Glomerular visceral epithelial cell (primary cell): ENCODE data around the gene UTS2R.

ENCODE experiments used
- DNase-seq: peaks from one replicate; pipeline ENCODE4 v3.0.0-alpha.2; 2016; ENCODE audit errors: extremely low spot score

UTS2R gene

DNA sequence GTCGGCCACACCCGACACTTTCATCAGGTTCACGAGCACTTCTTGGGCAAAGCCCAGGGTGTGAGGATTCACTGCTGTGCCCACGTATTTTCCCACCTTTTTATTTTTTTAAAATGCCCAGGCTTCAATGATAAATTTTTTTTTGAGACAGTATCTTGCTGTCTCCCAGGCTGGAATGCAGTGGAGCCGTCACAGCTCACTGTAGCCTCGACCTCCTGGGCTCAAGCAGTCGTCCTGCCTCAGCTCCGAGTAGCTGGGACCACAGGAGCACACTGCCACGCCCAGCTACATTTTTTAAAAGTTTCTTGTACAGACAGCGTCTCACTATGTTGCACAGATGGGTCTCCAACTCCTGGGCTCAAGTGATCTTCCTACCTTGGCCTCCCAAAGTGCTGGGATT, 17.8 kb downstream of the UTS2R start:
- DNase-seq: no peak

DNA sequence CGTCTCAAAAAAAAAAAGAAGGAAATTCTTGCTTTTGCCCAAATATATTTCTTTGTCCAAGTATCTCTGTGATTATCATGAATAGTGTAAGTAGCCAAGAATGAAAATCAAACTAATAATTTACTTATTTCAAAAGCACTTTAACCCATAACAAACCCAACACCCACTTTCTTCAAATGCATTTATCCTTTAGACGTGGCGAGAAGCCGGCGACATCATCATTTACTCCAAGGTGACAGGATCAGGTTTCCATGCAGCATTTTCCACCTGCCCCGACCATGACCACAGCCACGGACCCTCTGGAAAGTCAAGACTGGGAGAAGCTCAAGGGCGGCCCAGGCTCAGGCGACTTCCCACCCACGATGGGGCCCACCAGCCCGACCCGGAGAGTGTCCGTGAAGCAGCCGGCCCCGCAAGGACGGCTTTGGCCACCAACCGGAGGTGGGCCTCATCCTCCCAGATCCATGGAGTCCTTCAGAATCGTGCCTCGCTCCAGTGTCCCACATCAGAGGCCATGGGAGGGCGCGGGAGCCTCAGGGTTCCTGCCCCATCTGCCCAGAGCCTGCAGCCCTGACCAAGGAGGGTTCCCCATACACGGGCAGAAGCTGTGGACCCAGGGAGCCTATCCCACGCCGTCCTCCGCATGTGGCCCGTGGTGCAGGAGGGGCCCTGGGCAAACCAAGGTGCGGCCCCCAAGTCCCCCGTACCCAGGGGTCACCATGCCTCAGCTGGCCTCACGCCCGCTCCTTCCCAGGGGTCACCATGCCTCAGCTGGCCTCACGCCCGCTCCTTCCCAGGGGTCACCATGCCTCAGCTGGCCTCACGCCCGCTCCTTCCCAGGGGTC, 18.7 kb downstream of the UTS2R start:
- no peak for DNase-seq

DNA sequence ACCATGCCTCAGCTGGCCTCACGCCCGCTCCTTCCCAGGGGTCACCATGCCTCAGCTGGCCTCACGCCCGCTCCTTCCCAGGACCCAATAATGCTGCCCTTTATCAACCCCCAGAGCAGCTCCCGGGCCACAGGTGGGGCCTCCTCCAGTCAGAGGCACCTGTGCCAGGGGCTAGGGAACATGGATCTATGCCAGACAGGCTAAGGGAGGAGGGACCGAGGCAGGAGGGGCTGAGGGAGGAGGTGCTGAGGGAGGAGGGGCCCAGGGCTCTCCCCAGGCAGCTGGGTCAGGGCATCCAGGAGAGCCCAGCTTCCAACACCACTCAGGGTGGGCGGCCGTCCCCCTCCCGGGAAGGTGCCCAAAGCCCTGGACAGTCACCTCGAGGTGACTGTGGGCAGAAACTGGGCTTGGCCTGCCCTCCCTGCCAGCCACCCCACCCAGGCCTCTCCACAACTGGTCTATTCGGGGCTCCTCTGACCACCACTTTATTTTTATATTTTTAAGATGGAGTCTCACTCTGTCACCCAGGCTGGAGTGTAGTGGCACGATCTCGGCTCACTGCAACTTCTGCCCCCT, 19.4 kb downstream of the UTS2R start:
- no peak for DNase-seq

DNA sequence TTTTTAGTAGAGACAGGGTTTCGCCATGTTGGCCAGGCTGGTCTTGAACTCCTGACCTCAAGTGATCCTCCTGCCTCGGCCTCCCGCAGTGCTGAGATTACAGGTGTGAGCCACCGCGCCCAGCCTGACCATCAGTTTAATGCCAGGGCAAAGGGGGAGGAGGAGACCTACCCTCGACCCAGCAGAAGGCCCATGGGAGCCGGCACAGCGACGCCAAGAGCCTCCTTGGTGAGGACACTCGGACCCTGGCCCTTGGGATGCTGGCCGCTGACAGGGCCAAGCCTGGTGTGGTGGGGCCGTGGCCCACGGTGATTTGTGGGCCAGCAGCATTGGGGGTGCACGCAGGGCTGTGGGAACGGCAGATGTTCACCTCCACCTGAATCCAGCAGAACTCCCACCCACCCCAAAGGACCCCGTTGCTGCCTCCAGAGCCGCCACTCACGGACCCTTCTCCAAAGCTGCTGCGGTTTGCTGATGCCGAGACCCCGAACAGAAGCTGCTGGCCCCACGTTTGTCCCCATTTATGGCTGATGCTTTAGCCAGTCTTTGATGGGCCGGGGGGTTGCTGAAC, 20.0 kb downstream of the UTS2R start:
- DNase-seq: no peak

DNA sequence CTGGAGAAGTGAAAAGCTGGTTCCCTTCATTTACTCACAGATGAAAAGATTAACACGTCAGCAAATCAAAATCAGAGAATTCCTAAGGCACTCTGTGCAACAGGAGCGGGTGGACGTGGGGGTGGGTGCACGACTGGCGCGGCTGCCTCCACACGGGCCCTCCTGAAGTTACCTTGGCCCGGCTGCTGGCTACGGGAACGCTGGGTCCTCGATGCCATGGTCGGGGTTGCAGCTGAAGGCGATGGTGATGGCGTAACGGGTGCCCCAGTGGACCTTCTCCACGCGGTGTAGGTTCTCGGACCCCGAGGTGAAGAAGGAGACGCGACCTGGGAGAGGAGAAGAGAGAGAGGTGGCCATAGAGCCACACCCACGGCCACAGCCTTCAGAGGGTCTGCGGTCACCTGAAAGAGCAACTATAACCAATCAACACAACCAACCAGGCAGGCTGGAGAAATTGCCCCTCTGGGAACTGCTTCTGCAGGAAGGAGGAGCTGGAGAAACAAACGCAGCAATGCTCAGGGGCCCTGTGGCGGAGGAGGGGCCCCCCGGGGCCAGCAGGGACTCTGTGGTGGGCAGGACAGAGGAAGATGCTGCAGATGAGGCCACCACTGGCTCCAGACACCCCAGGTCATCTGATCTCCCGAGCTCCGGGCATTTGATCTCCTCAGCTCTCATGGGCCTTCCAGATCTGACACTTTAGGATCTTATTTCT, 20.8 kb downstream of the UTS2R start:
- no peak for DNase-seq

DNA sequence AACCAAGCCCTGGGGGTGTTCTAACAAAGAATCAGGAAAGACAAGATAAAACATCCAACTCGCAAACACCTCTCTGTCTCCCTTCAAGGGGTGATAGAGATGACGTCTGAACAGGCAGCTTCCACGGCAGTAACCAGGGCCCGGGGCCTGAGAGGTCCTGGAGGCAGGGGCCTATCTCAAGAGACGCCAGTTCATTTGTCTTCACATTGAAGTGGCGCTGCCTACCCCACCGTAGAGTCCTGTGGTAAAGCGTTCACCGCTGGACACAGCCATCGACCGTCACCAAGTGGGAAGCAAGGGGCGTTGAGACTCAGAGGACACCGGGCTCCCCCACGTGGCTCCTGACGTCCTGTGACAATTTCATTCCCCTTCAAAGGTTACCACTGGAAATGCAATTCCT, 21.4 kb downstream of the UTS2R start:
- DNase-seq: no peak

DNA sequence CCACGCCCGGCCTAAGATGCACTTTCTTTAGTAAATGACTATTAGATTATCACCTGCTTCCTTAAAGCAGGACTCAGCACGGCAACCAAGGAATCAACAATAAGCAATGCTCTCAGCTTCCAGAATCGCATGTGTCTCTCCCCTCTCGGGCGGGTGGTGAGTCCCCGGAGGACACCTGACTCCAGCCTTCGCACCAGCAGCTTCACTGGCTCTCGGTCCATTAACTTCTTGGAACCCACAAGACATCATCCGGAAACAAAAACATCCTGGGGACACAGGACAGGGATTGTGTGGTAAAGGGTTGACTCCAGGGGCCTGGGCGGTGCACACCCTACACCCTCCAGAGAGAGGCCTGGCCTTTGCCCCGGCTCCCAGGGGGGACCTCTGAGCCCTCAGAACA, 22.7 kb downstream of the UTS2R start:
- peak; percentile 48 for DNase-seq

DNA sequence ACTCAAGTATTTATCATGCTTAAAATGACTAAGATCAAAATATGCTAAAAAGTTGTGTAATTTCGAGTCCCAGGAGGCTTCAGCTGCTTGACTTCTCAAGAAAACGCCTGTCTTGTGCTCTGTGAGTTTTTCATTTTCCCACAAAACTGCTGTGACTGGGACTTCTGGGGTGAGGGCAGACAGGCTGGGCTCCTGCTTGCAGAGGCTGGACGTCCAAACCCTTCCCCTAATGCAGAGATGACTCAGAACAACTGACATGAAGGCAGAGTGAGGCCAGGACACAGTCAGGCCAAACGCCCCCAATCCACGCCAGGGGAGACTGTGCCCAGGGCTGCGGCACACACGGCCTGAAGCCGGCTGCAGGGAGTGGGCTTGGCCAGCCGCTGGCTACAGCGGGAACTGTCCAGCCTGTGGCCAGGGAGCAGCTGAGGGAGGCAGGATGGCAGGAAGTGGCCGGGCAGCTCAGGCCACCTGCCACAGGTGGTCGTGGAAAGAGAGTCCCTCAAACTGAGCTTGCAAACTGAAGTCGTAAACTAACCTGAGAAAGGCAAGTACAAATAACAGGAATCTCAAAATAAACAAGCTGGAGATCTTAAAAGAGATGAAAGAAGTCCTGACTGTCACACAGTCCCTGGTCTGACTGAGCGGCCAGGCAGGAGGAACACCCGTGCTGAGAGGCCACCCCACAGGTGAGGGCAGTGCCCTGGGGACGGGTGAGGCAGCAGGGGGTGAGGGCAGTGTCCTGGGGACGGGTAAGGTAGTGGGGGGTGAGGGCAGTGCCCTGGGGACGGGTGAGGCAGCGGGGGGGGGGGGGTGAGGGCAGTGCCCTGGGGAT, 25.3 kb downstream of the UTS2R start:
- DNase-seq: no peak

DNA sequence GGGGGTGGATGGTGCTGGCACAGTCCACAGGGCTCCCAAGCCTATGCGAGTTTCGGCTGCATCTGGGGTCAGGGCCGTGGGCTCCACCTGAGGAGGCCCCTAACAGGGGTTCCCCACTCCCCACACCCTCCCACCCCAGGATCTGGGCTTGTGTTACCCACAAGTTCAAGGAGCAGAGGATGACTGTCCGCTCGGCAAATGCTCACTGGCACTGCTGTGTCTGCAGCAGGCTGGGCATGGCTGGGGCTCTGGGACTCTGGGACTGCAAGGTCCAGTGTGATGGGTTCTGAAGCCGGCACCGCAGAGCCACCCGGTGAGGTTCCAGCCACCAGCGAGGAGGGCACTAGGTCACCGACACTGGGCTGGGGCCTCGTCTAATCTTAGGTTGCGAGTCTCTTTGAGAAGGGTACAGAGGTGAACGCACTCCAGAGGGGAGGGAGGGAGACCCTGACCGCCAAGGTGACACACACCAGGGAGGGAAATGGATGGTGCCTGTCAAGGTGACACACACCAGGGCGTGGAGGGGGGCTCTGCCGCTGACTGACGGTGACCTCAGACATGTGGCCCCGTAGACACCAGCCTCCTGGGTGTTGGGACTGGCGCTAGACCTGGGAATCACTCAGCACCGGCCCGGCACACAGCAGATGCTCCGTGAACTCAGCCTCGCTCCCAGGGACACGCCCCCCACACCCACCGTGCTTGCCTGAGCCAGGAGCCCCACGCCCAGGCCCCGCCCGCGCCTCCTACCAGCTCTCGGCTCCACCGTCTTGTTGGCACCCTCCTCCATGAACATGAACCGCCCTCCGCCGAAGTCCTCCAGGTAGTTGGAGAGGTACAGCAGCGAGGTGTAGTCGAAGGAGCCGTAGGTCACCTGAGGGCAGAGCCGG, 26.1 kb downstream of the UTS2R start:
- DNase-seq: no peak

DNA sequence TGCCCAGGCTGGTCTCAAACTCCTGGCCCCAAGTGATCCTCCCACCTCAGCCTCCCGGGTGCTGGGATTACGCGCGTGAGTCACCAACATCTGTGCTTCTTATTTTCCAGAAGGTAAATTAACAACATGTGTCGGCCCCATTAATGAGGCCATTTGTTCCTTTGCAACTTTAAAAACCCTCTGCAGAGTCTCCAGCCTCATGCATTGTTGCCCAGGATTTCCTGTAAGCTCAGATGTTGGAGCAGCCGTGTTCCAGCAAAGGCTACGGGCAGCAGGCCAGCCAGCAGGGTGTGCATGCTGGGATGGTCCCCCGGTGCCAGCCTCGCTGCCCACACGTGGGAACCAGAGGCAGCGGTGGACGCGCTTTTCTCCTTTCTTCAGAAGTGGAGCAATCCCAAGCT, 27.5 kb downstream of the UTS2R start:
- DNase-seq: no peak

DNA sequence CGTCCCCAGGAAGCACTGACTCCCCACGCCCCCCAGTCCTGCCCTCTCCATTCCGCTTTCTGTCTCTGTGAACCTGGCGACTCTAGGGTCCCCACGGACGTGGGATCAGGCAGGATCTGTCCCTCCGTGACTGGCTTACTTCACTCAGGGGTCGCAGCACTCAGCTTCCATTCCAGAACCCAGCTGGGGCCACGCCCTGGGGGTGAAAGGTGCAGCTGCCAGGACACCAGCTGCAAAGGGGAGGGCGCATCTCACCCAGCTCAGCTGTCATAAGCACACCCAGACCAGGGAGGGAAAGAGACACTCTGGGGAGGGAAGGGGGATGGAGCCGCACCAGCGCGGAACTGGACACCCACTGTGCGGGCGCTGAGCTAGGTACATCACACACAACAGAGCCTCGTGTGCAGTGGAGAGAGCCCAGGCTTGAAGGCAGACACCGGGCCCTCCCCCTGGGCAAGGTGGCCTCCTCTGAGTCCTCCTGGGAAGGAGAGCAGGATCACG, 28.1 kb downstream of the UTS2R start:
- DNase-seq: no peak

DNA sequence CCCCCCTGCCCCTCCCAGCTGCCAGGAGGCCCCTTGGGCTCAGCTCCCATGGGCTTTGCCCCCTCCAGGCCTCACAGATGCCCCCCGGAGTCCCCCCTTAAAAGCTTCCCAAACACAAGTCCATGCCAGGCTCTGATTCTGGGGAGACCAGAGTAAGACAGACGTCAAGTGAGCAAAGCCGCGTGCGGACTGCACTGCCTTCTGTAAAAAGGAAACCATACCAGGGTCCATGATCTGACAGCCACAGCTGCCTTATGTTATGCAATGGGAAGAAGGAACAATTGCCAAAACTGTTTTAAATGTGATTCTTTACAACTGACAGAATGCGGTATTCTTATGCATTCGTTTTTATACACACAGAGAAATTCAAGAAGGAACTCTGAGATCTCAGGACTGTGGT, 28.6 kb downstream of the UTS2R start:
- DNase-seq: no peak

DNA sequence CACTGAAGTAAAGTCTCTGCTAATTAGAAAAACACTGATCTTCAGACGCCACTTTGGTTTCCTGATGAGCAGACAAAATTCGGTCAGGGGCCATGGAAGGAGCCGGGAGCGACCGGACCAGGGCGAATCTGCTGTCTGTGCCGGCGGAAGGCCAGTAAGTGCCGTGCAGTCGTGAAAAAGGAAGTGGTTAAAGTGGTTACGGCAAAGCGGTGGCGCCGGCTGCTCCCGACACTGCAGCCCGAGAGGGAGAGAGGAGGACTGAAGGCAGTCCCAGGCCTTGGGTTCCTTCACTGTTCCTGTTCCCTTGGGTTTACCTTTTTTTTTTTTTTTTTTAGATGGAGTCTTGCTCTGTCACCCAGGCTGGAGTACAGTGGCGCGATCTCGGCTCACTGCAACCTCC, 29.3 kb downstream of the UTS2R start:
- DNase-seq: no peak

DNA sequence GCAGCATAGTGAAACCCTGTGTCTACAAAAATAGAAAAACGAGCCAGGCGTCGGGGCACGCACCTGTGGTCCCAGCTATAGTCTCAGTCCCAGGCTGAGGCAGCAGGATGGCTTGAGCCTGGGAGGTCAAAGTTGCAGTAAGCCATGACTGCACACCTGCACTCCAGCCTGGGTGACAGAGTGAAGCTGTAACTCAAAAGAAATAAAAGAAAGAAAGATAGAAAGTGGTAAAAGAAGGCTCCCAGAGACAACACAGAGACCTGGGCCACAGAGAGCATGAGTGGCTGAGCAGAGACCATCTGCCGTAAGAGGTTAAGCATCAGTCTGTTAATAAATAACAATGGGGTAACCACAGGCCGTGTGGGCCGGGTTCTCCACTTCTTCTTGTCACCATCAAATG, 31.3 kb downstream of the UTS2R start:
- peak; percentile 75 for DNase-seq

DNA sequence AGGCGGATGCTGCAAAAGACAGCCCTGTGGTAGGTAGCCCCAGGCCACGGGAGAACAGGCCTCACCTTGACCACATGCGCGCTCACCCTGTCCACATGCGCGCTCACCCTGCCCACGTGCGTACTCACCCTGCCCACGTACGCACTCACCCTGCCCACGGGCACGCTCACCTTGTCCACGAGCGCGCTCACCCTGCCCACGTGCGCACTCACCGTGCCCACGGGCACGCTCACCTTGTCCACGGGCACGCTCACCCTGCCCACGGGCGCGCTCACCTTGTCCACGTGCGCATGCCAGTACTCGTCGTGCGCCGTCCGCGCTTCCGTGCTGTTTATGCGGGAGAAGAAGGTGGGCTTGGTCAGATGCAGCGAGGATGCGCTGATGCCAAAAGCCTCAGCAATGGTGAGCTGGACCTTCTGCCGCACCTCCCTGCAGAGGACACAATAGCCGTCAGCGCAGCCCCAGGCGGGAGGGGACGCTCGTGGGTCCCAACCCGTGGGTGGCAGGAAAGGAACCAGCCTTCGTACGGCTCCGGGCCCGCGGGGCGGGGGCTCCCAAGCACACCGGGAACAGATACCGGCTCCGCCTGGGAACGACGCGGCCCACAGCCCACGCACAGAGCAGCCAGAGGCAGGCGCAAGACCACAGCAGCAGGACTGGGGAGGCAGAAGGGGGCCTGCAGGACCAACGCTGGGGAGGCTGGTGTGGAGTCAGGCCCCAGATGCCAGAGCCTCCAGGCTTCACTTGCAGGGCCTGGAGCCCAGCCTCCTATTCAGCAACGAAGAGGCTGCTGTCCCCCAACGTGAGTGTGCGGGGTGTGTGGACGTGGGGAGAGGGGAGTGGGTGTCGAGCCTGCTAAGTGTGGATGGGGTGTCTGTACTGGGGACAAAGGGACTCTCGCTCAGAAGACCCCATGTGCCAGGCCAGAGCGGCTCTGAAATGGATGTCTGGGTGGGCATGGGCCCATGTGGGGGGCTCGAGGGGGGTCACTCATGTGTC, 32.4 kb downstream of the UTS2R start:
- DNase-seq: no peak

DNA sequence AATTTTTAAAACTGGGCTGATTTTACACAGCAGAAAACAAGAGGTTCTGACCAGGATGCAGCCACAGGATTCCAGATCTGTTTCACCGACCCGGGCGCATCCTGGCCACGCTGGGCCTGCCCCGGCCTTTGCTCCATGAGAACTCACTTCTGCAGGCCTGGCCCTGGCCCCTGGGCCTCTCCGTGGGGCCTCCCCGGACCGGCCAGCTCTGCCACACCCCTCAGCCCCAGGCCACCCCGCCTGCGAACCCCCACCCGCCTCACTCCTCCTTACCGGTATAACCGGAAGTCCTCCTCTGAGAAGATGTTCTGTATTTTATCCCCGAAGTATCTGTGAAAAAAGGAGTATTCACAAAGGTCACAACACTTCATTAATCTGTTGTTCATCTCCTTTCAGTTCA, 33.5 kb downstream of the UTS2R start:
- DNase-seq: no peak

DNA sequence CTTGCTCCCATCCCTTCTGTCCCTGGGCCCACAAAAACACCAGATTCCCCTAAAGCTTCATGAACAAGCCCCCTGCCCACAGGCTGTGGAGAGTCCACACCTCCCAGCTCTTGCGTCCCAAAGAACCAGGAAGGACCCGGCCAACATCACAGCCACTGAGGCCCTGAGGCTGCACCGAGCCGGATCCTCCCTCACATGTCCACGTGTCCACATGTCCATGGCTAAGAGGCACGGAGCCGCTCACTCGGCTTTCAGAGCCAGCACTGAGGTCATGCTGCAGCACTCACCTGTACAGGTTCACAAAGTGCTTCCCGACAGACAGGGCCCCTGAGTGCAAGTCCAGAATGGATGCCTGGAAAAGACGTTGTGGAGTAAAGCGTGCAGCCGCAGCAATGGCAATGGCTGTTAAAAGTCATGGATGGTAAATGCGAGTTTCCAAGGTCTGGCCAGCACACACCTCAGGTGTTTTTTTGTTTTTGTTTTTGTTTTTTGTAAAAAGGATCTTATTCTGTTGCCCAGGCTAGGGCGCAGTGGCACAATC, 34.6 kb downstream of the UTS2R start:
- no peak for DNase-seq

DNA sequence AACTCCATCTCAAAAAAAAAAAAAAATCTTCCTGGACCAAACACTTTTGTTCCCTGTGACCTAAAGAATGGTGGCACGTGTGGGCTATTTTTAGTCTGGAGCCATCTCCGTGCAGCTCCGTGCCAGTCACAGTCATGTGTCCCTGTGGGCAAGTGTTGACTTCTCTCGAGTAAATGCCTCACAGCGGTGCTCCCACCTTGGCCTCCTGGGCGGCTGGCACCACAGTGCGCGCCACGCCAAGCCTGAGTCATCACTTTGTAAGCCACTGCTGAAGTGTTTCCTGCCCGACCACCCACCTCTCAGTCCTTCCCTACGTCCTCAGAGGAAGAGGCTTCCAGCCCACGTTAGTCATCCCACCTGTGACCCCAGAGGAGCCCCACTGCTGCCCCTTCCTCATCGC, 35.7 kb downstream of the UTS2R start:
- peak; percentile 57 for DNase-seq
